ENCODE data around the gene IHH. TPM values are rescaled to one million over a fixed set of nuclear protein-coding genes. Genes with fewer than 3 reads are reported as not detected.

Gene IHH
- total and polyA plus RNA-seq, 2 of the 8 experiments (the other 6 are each of a cell fraction or from before 2014, with no cell fraction given): 0.03 TPM; not detected in 1

DNA sequence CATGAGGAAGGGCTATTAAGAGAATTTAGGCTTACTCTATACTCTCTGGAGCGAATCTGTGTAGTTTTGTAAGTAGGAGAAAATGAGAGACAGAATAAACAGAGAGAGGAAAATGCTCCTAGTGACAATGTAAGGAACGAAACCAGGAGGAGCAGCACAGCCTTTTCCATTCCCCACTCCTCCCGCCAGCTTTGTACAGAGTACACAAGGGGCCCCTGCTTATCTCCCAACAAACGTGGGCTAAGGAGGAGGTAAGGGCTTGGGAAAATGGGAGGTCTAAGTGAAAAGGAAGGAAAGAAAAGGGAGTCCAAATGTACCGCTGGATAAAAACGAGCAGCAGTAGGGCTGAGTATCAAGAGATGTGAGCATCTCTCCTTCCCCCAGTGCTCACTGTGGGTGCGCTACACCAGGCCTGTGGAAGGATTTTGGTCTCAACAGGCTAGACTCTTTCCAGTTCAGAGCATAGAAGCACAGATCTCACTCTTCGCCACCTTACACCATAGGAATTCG lies 12.1 kb upstream of the IHH start:
- no peaks in the 10 kb centered on the region for H3K79me1 ChIP-seq (ENCODE audit: low read depth, low read length)
- DNase-seq (ENCODE audit: low read depth in 1 of 2, low spot score in 2 of 2): no peak
- no peak overlapping the region for H3K4ac ChIP-seq (replicated peaks; ENCODE audit: insufficient read length, low read depth, low read length)
- no peak overlapping the region for H2BK15ac ChIP-seq (ENCODE audit: low read length)
- no peak overlapping the region for H2BK20ac ChIP-seq (ENCODE audit: low read length)
- no peak overlapping the region for H3K18ac ChIP-seq (ENCODE audit: extremely low read depth, low read length)
- H3K23me2 ChIP-seq (ENCODE audit: low read depth, low read length): no peaks in the 10 kb centered on the region
- no peak overlapping the region for H2BK12ac ChIP-seq (ENCODE audit: low read depth, low read length)
- ChIA-PET POLR2A (ENCODE audit: partially characterized antibody) (interaction anchor here (0.7 kb wide), 1 partner anchor 26 kb away, joined by 3 read pairs; no protein-coding TSS in a partner anchor), CTCF (ENCODE audit: partially characterized antibody) (interaction anchor here (0.6 to 62.8 kb wide), 28 partner anchors 7 to 297 kb away, joined by 3 to 1777 read pairs (median 5); partner anchors contain the start of genes CFAP65, IHH and NHEJ1)
- 91% methylated on average over 9 of the region's 9 CpGs; no CpG with 5 or more reads in 1 of the 2 experiments for WGBS, 2 experiments (ENCODE audit: extremely low coverage in 1 of 2, insufficient coverage in 1 of 2, insufficient read length in 1 of 2, insufficient replicate concordance in 2 of 2, low coverage in 1 of 2, low lambda C conversion rate in 2 of 2, missing lambda C conversion rate in 1 of 2)
- H3K4me2 ChIP-seq (ENCODE audit: insufficient read depth in 1 of 2, low read depth in 2 of 2, low read length in 2 of 2): no peak overlapping the region
- peaks cover 0 to 5% (median under 1%) of the 10 kb centered on the region in 4 experiments; a peak in 3 of 8 replicates for H3K36me3 ChIP-seq (ENCODE audit: control insufficient read depth in 2 of 4, insufficient read depth in 4 of 4, low read length in 3 of 4)
- H3K4me1 ChIP-seq (replicated peaks in 1 of 4; ENCODE audit: control insufficient read depth in 3 of 4, insufficient read depth in 4 of 4, low read length in 3 of 4): 0 out of 7 replicates have a peak, but pooled peaks cover 0 to 3% (median under 1%) of the 10 kb centered on the region in 4 experiments
- no peak overlapping the region for H3K9ac ChIP-seq (replicated peaks in 1 of 4; ENCODE audit: extremely low read depth in 1 of 4, low read depth in 3 of 4, low read length in 3 of 4)
- H2AFZ ChIP-seq (ENCODE audit: low read length): no peak overlapping the region
- no peaks in the 10 kb centered on the region for H3K27me3 ChIP-seq (replicated peaks in 1 of 4; ENCODE audit: control insufficient read depth in 3 of 4, extremely low read depth in 1 of 4, insufficient read depth in 3 of 4, low read length in 3 of 4)
- H4K5ac ChIP-seq (ENCODE audit: insufficient read length, low read depth, low read length): no peak overlapping the region
- no peak overlapping the region for H3K4me3 ChIP-seq (ENCODE audit: extremely low read depth in 1 of 4, insufficient read depth in 2 of 4, low read depth in 3 of 4, low read length in 4 of 4)
- H3K27ac ChIP-seq (ENCODE audit: low read depth, low read length): no peak overlapping the region
- no peak overlapping the region for H3K14ac ChIP-seq (ENCODE audit: insufficient read length)
- H4K8ac ChIP-seq (ENCODE audit: extremely low read depth, insufficient read depth, low read length): no peak overlapping the region
- no peaks in the 10 kb centered on the region for H3K79me2 ChIP-seq (ENCODE audit: control insufficient read depth in 1 of 2, insufficient read depth in 2 of 2, low read length in 2 of 2)
- no peak for FAIRE-seq
- H4K91ac ChIP-seq (replicated peaks; ENCODE audit: insufficient read length, low read length): no peak overlapping the region
- H4K20me1 ChIP-seq (replicated peaks in 1 of 2; ENCODE audit: control insufficient read depth in 1 of 2, insufficient read depth in 2 of 2, low read length in 2 of 2): no peaks in the 10 kb centered on the region
- H3K56ac ChIP-seq (replicated peaks; ENCODE audit: insufficient read length, low read depth, low read length): no peak overlapping the region
- H2AK5ac ChIP-seq (ENCODE audit: low read depth, low read length): no peak overlapping the region; the same call in 1 of the 2 replicates
- H3K9me3 ChIP-seq (ENCODE audit: insufficient read depth in 2 of 2, low read depth in 1 of 2, low read length in 1 of 2): no peaks in the 10 kb centered on the region
- no peak overlapping the region for H2BK120ac ChIP-seq (replicated peaks; ENCODE audit: low read depth, low read length)
- H2BK5ac ChIP-seq (ENCODE audit: low read depth, low read length): no peak overlapping the region
- no peak overlapping the region for H3K23ac ChIP-seq (ENCODE audit: insufficient read length)
- TF ChIP-seq PHF8 (conservative IDR thresholded peaks at IDR 0.05; ENCODE audit: low read depth, low read length): no peak
- no peak for TF ChIP-seq EZH2 (IDR thresholded peaks at IDR 0.05; ENCODE audit: low read depth, low read length, severe bottlenecking)
- TF ChIP-seq BACH1 (IDR thresholded peaks at IDR 0.05; ENCODE audit: low read length): no peak
- TF ChIP-seq MAFK (IDR thresholded peaks at IDR 0.05; ENCODE audit: low read depth, low read length): no peak
- TF ChIP-seq, protein P1, sequence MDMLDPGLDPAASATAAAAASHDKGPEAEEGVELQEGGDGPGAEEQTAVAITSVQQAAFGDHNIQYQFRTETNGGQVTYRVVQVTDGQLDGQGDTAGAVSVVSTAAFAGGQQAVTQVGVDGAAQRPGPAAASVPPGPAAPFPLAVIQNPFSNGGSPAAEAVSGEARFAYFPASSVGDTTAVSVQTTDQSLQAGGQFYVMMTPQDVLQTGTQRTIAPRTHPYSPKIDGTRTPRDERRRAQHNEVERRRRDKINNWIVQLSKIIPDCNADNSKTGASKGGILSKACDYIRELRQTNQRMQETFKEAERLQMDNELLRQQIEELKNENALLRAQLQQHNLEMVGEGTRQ (IDR thresholded peaks at IDR 0.05; ENCODE audit: low read length): no peak
- TF ChIP-seq RNF2 (IDR thresholded peaks at IDR 0.05; ENCODE audit: borderline replicate concordance, low read depth, low read length, missing control alignments, poor library complexity, severe bottlenecking): no peak
- no peak for TF ChIP-seq SIN3A (conservative IDR thresholded peaks at IDR 0.05 in 1 of 2, IDR thresholded peaks at IDR 0.05 in 1 of 2; ENCODE audit: low read depth in 1 of 2, low read length in 2 of 2)
- TF ChIP-seq KDM1A (IDR thresholded peaks at IDR 0.05; ENCODE audit: borderline replicate concordance, low read length): no peak

Data from H1 (cell line).